ENCODE results near the gene MAP7D3. TPM values are rescaled to one million over a fixed set of nuclear protein-coding genes. Genes with fewer than 3 reads are reported as not detected.

The MAP7D3 gene
- total RNA-seq, 2 donors from 2014 or later = 2.8 to 2.9 TPM

DNA sequence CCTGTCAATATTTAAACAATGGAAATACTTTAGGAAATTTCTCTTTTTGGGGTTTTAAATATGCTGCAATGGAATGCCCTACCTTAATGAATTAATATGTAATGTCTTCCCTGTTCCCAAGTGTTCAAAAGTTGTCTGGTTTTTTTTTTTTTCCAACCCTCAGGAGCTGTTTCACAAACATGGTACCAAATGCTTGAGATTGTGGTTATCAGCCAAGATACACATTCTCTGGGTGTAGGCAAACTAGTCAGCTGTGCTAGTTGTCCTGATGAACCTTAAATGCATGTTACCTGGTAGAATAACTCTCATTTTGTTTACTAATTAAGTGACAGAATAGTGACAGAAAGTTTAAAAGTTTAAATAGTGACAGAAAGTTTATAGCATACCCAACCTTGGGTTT lies 53.2 kb downstream of the MAP7D3 start:
- DNase-seq = no peak
- intact Hi-C loops (cut with DNase I) = no loop called here
- TF ChIP-seq, protein P1, sequence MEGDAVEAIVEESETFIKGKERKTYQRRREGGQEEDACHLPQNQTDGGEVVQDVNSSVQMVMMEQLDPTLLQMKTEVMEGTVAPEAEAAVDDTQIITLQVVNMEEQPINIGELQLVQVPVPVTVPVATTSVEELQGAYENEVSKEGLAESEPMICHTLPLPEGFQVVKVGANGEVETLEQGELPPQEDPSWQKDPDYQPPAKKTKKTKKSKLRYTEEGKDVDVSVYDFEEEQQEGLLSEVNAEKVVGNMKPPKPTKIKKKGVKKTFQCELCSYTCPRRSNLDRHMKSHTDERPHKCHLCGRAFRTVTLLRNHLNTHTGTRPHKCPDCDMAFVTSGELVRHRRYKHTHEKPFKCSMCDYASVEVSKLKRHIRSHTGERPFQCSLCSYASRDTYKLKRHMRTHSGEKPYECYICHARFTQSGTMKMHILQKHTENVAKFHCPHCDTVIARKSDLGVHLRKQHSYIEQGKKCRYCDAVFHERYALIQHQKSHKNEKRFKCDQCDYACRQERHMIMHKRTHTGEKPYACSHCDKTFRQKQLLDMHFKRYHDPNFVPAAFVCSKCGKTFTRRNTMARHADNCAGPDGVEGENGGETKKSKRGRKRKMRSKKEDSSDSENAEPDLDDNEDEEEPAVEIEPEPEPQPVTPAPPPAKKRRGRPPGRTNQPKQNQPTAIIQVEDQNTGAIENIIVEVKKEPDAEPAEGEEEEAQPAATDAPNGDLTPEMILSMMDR (IDR thresholded peaks at IDR 0.05) = no peak
- H3K27me3 ChIP-seq = no peaks in the 10 kb centered on the region
- no peak overlapping the region for H3K9ac ChIP-seq (ENCODE audit: low read depth in 2 of 2, low read length in 2 of 2)
- H3K4me1 ChIP-seq = no peaks in the 10 kb centered on the region
- H3K36me3 ChIP-seq = no peaks in the 10 kb centered on the region
- no peak overlapping the region for H3K4me3 ChIP-seq
- no peak overlapping the region for H3K27ac ChIP-seq
- H3K9me3 ChIP-seq = no peaks in the 10 kb centered on the region

- no peaks in the 10 kb centered on the region for H3K4me1 ChIP-seq
- H3K27ac ChIP-seq = no peak overlapping the region
- no peak overlapping the region for H3K4me3 ChIP-seq
- TF ChIP-seq, protein P1 (IDR thresholded peaks at IDR 0.05) = no peak
- DNase-seq = no peak
- H3K27me3 ChIP-seq = no peaks in the 10 kb centered on the region
- no peaks in the 10 kb centered on the region for H3K9me3 ChIP-seq
- intact Hi-C loops (cut with DNase I) = no loop called here
- H3K9ac ChIP-seq (ENCODE audit: low read depth in 2 of 2, low read length in 2 of 2) = no peak overlapping the region
- H3K36me3 ChIP-seq = no peaks in the 10 kb centered on the region
Observed at GRCh38 chrX:136196691-136197155, 54.5 kb downstream of the MAP7D3 start.

DNA sequence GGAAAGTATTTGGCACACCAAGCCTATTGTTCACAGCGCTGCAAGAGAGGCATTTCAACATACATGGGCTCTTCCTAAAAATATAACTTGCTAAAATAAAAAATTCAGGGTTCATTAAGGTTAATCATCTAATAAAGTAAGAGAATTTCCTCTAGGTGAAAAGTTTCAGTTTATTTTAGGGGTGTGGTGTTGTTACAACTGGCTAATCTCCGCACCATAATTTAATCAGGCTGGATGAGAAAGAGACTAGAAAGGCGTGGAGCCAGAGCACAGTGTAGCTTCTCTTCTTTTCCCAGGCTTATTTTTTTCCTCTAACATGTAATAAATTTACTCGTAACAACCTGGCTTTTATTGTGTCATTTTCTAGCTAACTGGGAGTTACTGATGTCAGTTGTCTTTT lies 56.0 kb downstream of the MAP7D3 start:
- no peaks in the 10 kb centered on the region for H3K36me3 ChIP-seq
- H3K27ac ChIP-seq = no peak overlapping the region
- TF ChIP-seq, protein P1 (IDR thresholded peaks at IDR 0.05) = no peak
- intact Hi-C loops (cut with DNase I) = no loop called here
- H3K9me3 ChIP-seq = no peaks in the 10 kb centered on the region
- no peak overlapping the region for H3K9ac ChIP-seq (ENCODE audit: low read depth in 2 of 2, low read length in 2 of 2)
- H3K4me1 ChIP-seq = no peaks in the 10 kb centered on the region
- H3K4me3 ChIP-seq = no peak overlapping the region
- no peaks in the 10 kb centered on the region for H3K27me3 ChIP-seq
- DNase-seq = no peak

DNA sequence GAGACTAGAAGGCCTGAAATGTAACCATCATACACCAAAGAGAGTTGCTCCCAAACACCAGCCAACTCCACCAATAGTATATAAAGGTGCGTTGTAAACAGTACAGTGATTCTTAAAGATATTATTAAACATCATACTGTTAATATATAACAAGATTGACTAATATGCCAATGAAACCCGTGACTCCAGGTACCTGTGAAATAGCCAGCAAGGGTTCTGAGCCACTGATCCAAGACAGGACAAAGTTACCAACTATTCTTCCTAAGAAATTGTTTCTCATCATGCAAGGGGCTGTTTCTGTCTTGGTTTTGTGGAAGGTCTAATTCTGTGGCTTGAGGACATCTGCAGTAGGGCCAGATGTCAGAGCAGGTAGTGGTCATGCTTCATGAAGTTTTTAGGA lies 56.7 kb downstream of the MAP7D3 start:
- Histone ChIP-seq H3K36me3 (no peaks in the 10 kb centered on the region), H3K27ac (no peak overlapping the region), H3K4me3 (no peak overlapping the region), H3K9me3 (no peaks in the 10 kb centered on the region), H3K4me1 (no peaks in the 10 kb centered on the region), H3K9ac (ENCODE audit: low read depth in 2 of 2, low read length in 2 of 2) (no peak overlapping the region), H3K27me3 (no peaks in the 10 kb centered on the region)
- intact Hi-C loops (cut with DNase I) = no loop called here
- TF ChIP-seq, protein P1 (IDR thresholded peaks at IDR 0.05) = no peak
- DNase-seq = no peak

GRCh38 chrX:136193771-136194170 lies 57.4 kb downstream of the MAP7D3 start:
- no peaks in the 10 kb centered on the region for H3K4me1 ChIP-seq
- no peaks in the 10 kb centered on the region for H3K9me3 ChIP-seq
- H3K36me3 ChIP-seq = no peaks in the 10 kb centered on the region
- TF ChIP-seq, protein P1 (IDR thresholded peaks at IDR 0.05) = no peak
- H3K4me3 ChIP-seq = no peak overlapping the region
- no peak overlapping the region for H3K9ac ChIP-seq (ENCODE audit: low read depth in 2 of 2, low read length in 2 of 2)
- no peak for DNase-seq
- H3K27me3 ChIP-seq = no peaks in the 10 kb centered on the region
- intact Hi-C loops (cut with DNase I) = no loop called here
- H3K27ac ChIP-seq = no peak overlapping the region

All from colonic mucosa (tissue), 4 donors.